K562 (cell line): ENCODE data around the gene RAI1. TPM values are rescaled to one million over a fixed set of nuclear protein-coding genes. Genes with fewer than 3 reads are reported as not detected.

Experiments
- DMBX1 ChIP-seq: fragments of 250-450 bp; sonication (Bioruptor Pico); IDR thresholded peaks from 2 replicates; pipeline ENCODE4 v1.8.0; 2022; ENCODE audit warnings: inconsistent platforms, mild to moderate bottlenecking, moderate library complexity, borderline replicate concordance
- EHMT2 ChIP-seq: fragments of 450-650 bp; IDR thresholded peaks from 2 replicates; pipeline ENCODE4 v1.6.1; 2018; ENCODE audit warnings: antibody characterized with exemption
- FOXM1 ChIP-seq, 2 experiments: fragments of 450-650 bp in 1 of 2; sonication (generic) in 1 of 2; formaldehyde crosslinking in 1 of 2; IDR thresholded peaks; 2 replicates each; pipeline versions ENCODE4 v1.6.1 to v1.9.0; 2017 to 2022; ENCODE audit warnings: low read depth in 2 of 2, mild to moderate bottlenecking in 2 of 2, missing genetic modification reagents in 1 of 2, moderate library complexity in 1 of 2
- GTF2E2 ChIP-seq: fragments of 200-800 bp; sonication (Bioruptor generic); IDR thresholded peaks from 2 replicates; pipeline ENCODE4 v1.6.1; 2016; ENCODE audit warnings: missing genetic modification characterization, missing compliant biosample characterization
- HES1 ChIP-seq: fragments of 450-650 bp; IDR thresholded peaks from 2 replicates; pipeline ENCODE4 v1.6.1; 2016; ENCODE audit warnings: low read depth, mild to moderate bottlenecking, moderate library complexity
- HNRNPUL1 ChIP-seq: fragments of 200-400 bp; formaldehyde crosslinking; IDR thresholded peaks from 2 replicates; pipeline ENCODE4 v1.6.1; 2017; ENCODE audit warnings: low read length
- PML ChIP-seq: IDR thresholded peaks from 2 replicates; pipeline ENCODE4 v1.6.1; 2012; ENCODE audit warnings: low read length, inconsistent platforms
- RFX1 ChIP-seq: fragments of 450-650 bp; IDR thresholded peaks from 2 replicates; pipeline ENCODE4 v1.6.1; 2016; ENCODE audit warnings: mild to moderate bottlenecking, moderate library complexity
- SMC3 ChIP-seq: conservative IDR thresholded peaks from 2 replicates; pipeline ENCODE4 v1.6.1; 2011; ENCODE audit warnings: low read depth, low read length, improper control_type of control experiment; ENCODE audit not compliant: insufficient read depth
- STAT5B ChIP-seq: fragments of 250-450 bp; sonication (Bioruptor Pico); IDR thresholded peaks from 2 replicates; pipeline ENCODE4 v1.8.0; 2021; ENCODE audit warnings: mild to moderate bottlenecking, inconsistent platforms
- STAT6 ChIP-seq: sonication (generic); formaldehyde crosslinking; IDR thresholded peaks from 2 replicates; pipeline ENCODE4 v1.8.1; 2023; ENCODE audit warnings: mild to moderate bottlenecking, missing genetic modification reagents
- TFAP4 ChIP-seq: sonication (generic); formaldehyde crosslinking; IDR thresholded peaks from 2 replicates; pipeline ENCODE4 v1.8.0; 2022; ENCODE audit warnings: missing genetic modification reagents, mild to moderate bottlenecking, moderate library complexity, borderline replicate concordance
- XRCC5 ChIP-seq: fragments of 200-400 bp; formaldehyde crosslinking; IDR thresholded peaks from 2 replicates; pipeline ENCODE4 v1.6.1; 2017; ENCODE audit warnings: low read depth, mild to moderate bottlenecking, low read length
- ZEB2 ChIP-seq: fragments of 450-650 bp; IDR thresholded peaks from 2 replicates; pipeline ENCODE4 v1.6.1; 2016
- polyA plus RNA-seq, 8 experiments: library from polyadenylated mRNA; depleted of rRNA in 4 of 8; stranded (reverse) in 5 of 8; unstranded in 3 of 8; fragments of >200 nt; fragmentation: Nextera tagmentation in 2 of 8; fragmentation: Illumina TruSeq in 1 of 8; extraction: Ambion mirVana in 2 of 8; extraction: Trizol in 1 of 8; gene quantifications; 2 replicates each; pipeline versions ENCODE4 v1.2.1 to v1.2.3, GENCODE V29; 2011 to 2014; ENCODE audit warnings: inconsistent platforms in 1 of 8, missing spikeins in 1 of 8
- total RNA-seq, 7 experiments: library from RNA; depleted of rRNA in 6 of 7; stranded (reverse); fragments of >200 nt in 6 of 7; fragmentation: Illumina TruSeq in 2 of 7; extraction: Trizol in 2 of 7; gene quantifications; 2 replicates each; pipeline versions ENCODE4 v1.2.1 to v1.2.3, GENCODE V29; 2011 to 2021; ENCODE audit warnings: low replicate concordance in 1 of 7
- TF ChIP-seq, protein P1 (sequence below): fragments of 250-450 bp; sonication (Bioruptor Pico); IDR thresholded peaks from 2 replicates; pipeline ENCODE4 v1.5.0; 2021
- TF ChIP-seq, protein P2 (sequence below): fragments of 200-800 bp; sonication (Bioruptor generic); IDR thresholded peaks from 2 replicates; pipeline ENCODE4 v1.6.1; 2016; ENCODE audit warnings: missing genetic modification characterization, missing compliant biosample characterization

Gene RAI1
- total and polyA plus RNA-seq, 9 of the 15 experiments (the other 6 are each of a cell fraction or from before 2014, with no cell fraction given) = 0.68 to 19.9 (median 5.5) TPM

GRCh38 chr17:17663160-17664063, 17.8 kb upstream of the RAI1 start (continued):
- peak; percentile 46; the same call in 1 of the 2 replicates for TF ChIP-seq TFAP4
- TF ChIP-seq RFX1 = peak; percentile 95
- TF ChIP-seq XRCC5 = no peak
- TF ChIP-seq HES1 = no peak
- TF ChIP-seq, protein P1, sequence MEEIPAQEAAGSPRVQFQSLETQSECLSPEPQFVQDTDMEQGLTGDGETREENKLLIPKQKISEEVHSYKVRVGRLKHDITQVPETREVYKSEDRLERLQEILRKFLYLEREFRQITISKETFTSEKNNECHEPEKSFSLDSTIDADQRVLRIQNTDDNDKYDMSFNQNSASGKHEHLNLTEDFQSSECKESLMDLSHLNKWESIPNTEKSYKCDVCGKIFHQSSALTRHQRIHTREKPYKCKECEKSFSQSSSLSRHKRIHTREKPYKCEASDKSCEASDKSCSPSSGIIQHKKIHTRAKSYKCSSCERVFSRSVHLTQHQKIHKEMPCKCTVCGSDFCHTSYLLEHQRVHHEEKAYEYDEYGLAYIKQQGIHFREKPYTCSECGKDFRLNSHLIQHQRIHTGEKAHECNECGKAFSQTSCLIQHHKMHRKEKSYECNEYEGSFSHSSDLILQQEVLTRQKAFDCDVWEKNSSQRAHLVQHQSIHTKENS (CRISPR knock-in tag) = no peak
- no peak for TF ChIP-seq EHMT2
- no peak for TF ChIP-seq STAT5B (CRISPR knock-in tag)
- TF ChIP-seq GTF2E2 = no peak
- no peak for TF ChIP-seq FOXM1 (IDR thresholded peaks at IDR 0.05; ENCODE audit: low read depth)
- TF ChIP-seq FOXM1 (CRISPR knock-in tag; IDR thresholded peaks at IDR 0.05; ENCODE audit: low read depth) = no peak
- no peak for TF ChIP-seq DMBX1 (CRISPR knock-in tag)
- no peak for TF ChIP-seq STAT6 (CRISPR knock-in tag)
- no peak for TF ChIP-seq PML
- no peak for TF ChIP-seq SMC3
- TF ChIP-seq HNRNPUL1 = no peak
- no peak for TF ChIP-seq ZEB2
- TF ChIP-seq, protein P2, sequence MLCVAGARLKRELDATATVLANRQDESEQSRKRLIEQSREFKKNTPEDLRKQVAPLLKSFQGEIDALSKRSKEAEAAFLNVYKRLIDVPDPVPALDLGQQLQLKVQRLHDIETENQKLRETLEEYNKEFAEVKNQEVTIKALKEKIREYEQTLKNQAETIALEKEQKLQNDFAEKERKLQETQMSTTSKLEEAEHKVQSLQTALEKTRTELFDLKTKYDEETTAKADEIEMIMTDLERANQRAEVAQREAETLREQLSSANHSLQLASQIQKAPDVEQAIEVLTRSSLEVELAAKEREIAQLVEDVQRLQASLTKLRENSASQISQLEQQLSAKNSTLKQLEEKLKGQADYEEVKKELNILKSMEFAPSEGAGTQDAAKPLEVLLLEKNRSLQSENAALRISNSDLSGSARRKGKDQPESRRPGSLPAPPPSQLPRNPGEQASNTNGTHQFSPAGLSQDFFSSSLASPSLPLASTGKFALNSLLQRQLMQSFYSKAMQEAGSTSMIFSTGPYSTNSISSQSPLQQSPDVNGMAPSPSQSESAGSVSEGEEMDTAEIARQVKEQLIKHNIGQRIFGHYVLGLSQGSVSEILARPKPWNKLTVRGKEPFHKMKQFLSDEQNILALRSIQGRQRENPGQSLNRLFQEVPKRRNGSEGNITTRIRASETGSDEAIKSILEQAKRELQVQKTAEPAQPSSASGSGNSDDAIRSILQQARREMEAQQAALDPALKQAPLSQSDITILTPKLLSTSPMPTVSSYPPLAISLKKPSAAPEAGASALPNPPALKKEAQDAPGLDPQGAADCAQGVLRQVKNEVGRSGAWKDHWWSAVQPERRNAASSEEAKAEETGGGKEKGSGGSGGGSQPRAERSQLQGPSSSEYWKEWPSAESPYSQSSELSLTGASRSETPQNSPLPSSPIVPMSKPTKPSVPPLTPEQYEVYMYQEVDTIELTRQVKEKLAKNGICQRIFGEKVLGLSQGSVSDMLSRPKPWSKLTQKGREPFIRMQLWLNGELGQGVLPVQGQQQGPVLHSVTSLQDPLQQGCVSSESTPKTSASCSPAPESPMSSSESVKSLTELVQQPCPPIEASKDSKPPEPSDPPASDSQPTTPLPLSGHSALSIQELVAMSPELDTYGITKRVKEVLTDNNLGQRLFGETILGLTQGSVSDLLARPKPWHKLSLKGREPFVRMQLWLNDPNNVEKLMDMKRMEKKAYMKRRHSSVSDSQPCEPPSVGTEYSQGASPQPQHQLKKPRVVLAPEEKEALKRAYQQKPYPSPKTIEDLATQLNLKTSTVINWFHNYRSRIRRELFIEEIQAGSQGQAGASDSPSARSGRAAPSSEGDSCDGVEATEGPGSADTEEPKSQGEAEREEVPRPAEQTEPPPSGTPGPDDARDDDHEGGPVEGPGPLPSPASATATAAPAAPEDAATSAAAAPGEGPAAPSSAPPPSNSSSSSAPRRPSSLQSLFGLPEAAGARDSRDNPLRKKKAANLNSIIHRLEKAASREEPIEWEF (CRISPR knock-in tag) = no peak
